Mesendoderm (in vitro differentiated cells): Measurements from ENCODE around the gene SGMS1.

Source experiments
- DNase-seq: peaks from one replicate; pipeline ENCODE4 v3.0.0; 2013
- H2AK5ac ChIP-seq: 2 replicates; pipeline ENCODE4 v1.6.1; 2013; ENCODE audit warnings: low read length, inconsistent platforms
- H2BK120ac ChIP-seq: 2 replicates; pipeline ENCODE4 v1.6.1; 2013; ENCODE audit warnings: low read depth, mild to moderate bottlenecking, low read length, moderate library complexity, mixed read lengths
- H2BK15ac ChIP-seq: replicated peaks from 2 replicates; pipeline ENCODE4 v1.6.1; 2013; ENCODE audit warnings: low read depth, mild to moderate bottlenecking, moderate library complexity
- H2BK5ac ChIP-seq: 2 replicates; pipeline ENCODE4 v1.6.1; 2013; ENCODE audit warnings: low read length, inconsistent platforms
- H3K18ac ChIP-seq: 2 replicates; pipeline ENCODE4 v1.6.1; 2013; ENCODE audit warnings: mild to moderate bottlenecking, low read length, mixed read lengths
- H3K23ac ChIP-seq: one replicate; pipeline ENCODE4 v1.6.1; 2013; ENCODE audit warnings: low read length
- H3K27ac ChIP-seq: 2 replicates; pipeline ENCODE4 v1.5.1; 2013; ENCODE audit warnings: low read depth, mild to moderate bottlenecking, inconsistent platforms, low read length, moderate library complexity
- H3K27me3 ChIP-seq: 2 replicates; pipeline ENCODE4 v1.6.1; 2013; ENCODE audit warnings: low read length, control low read depth, mild to moderate bottlenecking, inconsistent platforms; ENCODE audit not compliant: insufficient read depth, poor library complexity
- H3K36me3 ChIP-seq: 2 replicates; pipeline ENCODE4 v1.6.1; 2013; ENCODE audit warnings: low read length, inconsistent platforms; ENCODE audit not compliant: control insufficient read depth, insufficient read depth
- H3K4ac ChIP-seq: one replicate; pipeline ENCODE4 v1.6.1; 2013; ENCODE audit warnings: low read depth, mild to moderate bottlenecking, low read length, moderate library complexity
- H3K4me1 ChIP-seq: 2 replicates; pipeline ENCODE4 v1.6.1; 2013; ENCODE audit warnings: low read depth, low read length, inconsistent platforms; ENCODE audit not compliant: control insufficient read depth
- H3K4me2 ChIP-seq: 2 replicates; pipeline ENCODE4 v1.6.1; 2013; ENCODE audit warnings: low read length
- H3K4me3 ChIP-seq: 2 replicates; pipeline ENCODE4 v1.5.1; 2013; ENCODE audit warnings: mild to moderate bottlenecking, low read length
- H3K56ac ChIP-seq: one replicate; pipeline ENCODE4 v1.6.1; 2013; ENCODE audit warnings: low read length
- H3K79me1 ChIP-seq: 2 replicates; pipeline ENCODE4 v1.6.1; 2013; ENCODE audit warnings: low read length, inconsistent platforms
- H3K79me2 ChIP-seq: 2 replicates; pipeline ENCODE4 v1.6.1; 2013; ENCODE audit warnings: mild to moderate bottlenecking, low read length; ENCODE audit not compliant: control insufficient read depth, insufficient read depth
- H3K9ac ChIP-seq: 2 replicates; pipeline ENCODE4 v1.6.1; 2013; ENCODE audit warnings: low read length, inconsistent platforms
- H4K5ac ChIP-seq: one replicate; pipeline ENCODE4 v1.6.1; 2013; ENCODE audit warnings: low read length
- H4K8ac ChIP-seq: one replicate; pipeline ENCODE4 v1.6.1; 2013; ENCODE audit warnings: low read depth, mild to moderate bottlenecking, control low read depth, low read length, moderate library complexity
- WGBS: extraction: QIAGEN DNeasy Blood & Tissue Kit; methylation state at CpG from one replicate; pipeline ENCODE4 v1.1.7; 2013; ENCODE audit warnings: low lambda C conversion rate, missing lambda C conversion rate; ENCODE audit not compliant: insufficient coverage; ENCODE audit errors: extremely low coverage; 5-methylcytosine and 5-hydroxymethylcytosine counted together

Gene SGMS1

DNA sequence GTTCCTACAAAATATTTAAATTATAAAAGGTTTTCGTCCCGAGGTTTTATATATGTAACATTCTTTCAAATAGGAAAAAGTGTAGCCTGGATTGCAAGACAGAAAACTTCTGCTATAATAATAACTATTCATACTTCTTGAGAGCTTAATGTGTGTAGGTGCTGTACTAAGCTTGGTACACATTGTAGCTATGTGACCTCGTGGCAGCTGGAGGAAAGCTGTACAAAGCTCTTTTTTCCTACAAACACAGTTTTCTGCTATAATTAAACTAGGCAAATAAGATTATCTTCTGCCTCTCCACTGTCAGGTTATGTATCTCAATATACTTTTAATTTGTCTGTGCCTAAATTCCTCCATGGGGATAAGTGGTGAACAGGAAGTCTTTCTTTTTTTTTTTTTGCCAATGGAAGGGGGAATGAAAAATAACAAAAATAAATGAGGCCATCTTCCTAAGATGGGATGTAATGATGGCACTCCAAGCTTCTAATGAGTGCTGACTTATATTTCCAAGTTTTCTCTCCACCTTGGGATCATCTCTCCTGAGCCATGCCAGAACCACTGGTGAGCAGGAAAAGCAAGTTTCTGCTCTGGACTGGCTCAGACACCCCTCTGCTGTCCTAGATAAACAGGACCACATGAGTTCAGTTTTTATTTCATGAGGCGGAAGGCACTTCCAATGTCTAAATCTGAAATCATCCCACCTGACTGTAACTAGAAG, 9.9 kb downstream of the SGMS1 start:
- Histone ChIP-seq H3K79me1 (peaks cover 11% of the 10 kb centered on the region), H4K8ac (no peak overlapping the region), H3K4ac (no peak overlapping the region), H3K4me3 (no peak overlapping the region), H3K79me2 (no peaks in the 10 kb centered on the region), H3K27ac (no peak overlapping the region), H3K4me1 (peaks cover 3% of the 10 kb centered on the region), H3K18ac (no peak overlapping the region), H2BK120ac (no peak overlapping the region), H3K23ac (no peak overlapping the region), H3K9ac (no peak overlapping the region), H2BK15ac (no peak overlapping the region), H2AK5ac (no peak overlapping the region), H3K56ac (no peak overlapping the region), H2BK5ac (no peak overlapping the region), H3K4me2 (no peak overlapping the region), H3K27me3 (no peaks in the 10 kb centered on the region), H3K36me3 (no peaks in the 10 kb centered on the region), H4K5ac (no peak overlapping the region)
- DNase-seq, result no peak
- no CpG with 5 or more reads among the region's 4 CpGs for WGBS

DNA sequence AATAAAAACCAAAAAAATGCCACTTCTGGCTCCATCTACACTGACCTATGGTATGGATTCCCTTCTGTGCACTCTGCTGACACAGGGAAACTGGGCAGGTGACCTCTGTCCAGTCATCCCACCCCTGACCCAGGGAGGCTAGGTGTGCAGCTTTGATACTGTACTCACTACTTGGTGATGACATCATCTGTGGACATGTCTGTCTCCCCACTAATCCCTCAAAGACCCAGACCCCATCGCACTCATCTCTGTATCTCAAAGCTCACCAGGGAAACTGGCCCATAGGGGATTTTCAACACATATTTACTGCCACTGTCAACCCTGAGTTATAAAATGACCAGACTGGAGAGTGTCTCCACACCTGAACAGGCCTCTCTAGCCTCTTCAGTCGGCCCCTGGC, 10.6 kb downstream of the SGMS1 start:
- peaks cover 11% of the 10 kb centered on the region for H3K79me1 ChIP-seq
- H3K4me3 ChIP-seq, result no peak overlapping the region
- H2AK5ac ChIP-seq, result no peak overlapping the region
- no peak overlapping the region for H2BK15ac ChIP-seq
- H2BK120ac ChIP-seq, result no peak overlapping the region
- no peak overlapping the region for H3K56ac ChIP-seq
- H3K27me3 ChIP-seq, result no peaks in the 10 kb centered on the region
- no peak overlapping the region for H3K4me2 ChIP-seq
- no peak overlapping the region for H3K18ac ChIP-seq
- H3K23ac ChIP-seq, result no peak overlapping the region
- no peak overlapping the region for H4K8ac ChIP-seq
- no peak overlapping the region for H2BK5ac ChIP-seq
- H3K9ac ChIP-seq, result no peak overlapping the region
- WGBS, result no CpG with 5 or more reads among the region's 2 CpGs
- no peak overlapping the region for H3K27ac ChIP-seq
- H3K4ac ChIP-seq, result no peak overlapping the region
- DNase-seq, result no peak
- no peaks in the 10 kb centered on the region for H3K79me2 ChIP-seq
- H3K4me1 ChIP-seq, result peaks cover 3% of the 10 kb centered on the region
- H3K36me3 ChIP-seq, result no peaks in the 10 kb centered on the region
- no peak overlapping the region for H4K5ac ChIP-seq

DNA sequence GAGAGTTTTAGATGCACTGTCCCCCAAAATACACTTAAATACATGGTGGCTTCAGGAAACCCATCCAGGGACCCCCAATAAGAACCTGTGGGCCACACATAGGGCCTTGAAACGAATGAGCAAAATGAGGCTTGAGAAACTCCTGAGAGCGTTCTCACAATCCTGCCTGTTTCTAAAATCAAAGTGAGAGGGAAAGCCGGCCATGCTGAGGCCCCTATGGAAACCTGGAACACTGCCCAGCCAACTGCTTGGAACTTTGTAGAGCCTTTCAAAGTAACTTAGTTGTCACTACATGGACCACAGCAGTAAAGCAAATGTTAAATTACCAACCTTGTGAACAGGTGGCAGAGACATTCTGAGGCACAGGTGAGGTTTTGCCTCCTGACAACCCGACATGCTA, 13.4 kb downstream of the SGMS1 start:
- Histone ChIP-seq H3K4me3 (no peak overlapping the region), H3K79me2 (no peaks in the 10 kb centered on the region), H2BK120ac (no peak overlapping the region), H3K4ac (no peak overlapping the region), H3K4me2 (no peak overlapping the region), H4K8ac (no peak overlapping the region), H3K23ac (no peak overlapping the region), H3K79me1 (peaks cover 11% of the 10 kb centered on the region), H3K9ac (no peak overlapping the region), H3K56ac (no peak overlapping the region), H2AK5ac (no peak overlapping the region), H3K36me3 (no peaks in the 10 kb centered on the region), H2BK15ac (no peak overlapping the region), H2BK5ac (no peak overlapping the region), H3K27ac (no peak overlapping the region), H3K27me3 (no peaks in the 10 kb centered on the region), H3K18ac (no peak overlapping the region), H4K5ac (no peak overlapping the region), H3K4me1 (peaks cover 3% of the 10 kb centered on the region)
- WGBS, result no CpG with 5 or more reads among the region's 4 CpGs
- no peak for DNase-seq

DNA sequence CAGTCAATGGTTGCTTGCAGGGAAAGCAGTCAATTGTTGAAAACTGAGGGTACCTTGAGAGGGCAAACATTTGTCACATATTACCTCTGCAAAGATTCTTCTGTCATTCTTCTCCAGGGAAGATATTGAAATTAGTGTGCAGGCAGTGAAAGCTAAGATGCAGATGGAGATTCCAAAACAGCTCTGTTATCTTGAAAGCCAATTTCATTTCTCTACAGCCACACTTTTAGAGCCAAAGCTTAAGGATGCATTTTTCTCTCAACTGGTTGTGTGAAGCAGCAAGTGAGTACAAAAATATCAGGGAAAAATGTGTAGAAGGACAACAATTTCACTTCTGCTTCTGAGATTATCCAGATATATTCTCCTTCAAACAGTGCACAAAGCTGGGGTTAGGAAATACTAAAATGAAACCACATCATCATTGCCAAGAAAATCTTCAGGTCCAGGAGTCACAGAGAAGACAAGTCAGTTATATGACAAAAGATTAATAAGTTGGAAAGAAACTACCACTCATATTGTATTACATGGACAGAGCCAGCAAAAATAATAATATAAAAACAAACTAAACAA, 16.3 kb downstream of the SGMS1 start:
- Histone ChIP-seq H2BK15ac (no peak overlapping the region), H4K8ac (no peak overlapping the region), H3K4me1 (peaks cover 2% of the 10 kb centered on the region), H3K79me2 (peaks cover 2% of the 10 kb centered on the region), H2BK120ac (no peak overlapping the region), H3K4me3 (no peak overlapping the region), H3K56ac (no peak overlapping the region), H3K4ac (no peak overlapping the region), H3K27ac (no peak overlapping the region), H4K5ac (no peak overlapping the region), H3K27me3 (no peaks in the 10 kb centered on the region), H3K9ac (no peak overlapping the region), H3K36me3 (no peaks in the 10 kb centered on the region), H2AK5ac (no peak overlapping the region), H3K18ac (no peak overlapping the region), H3K4me2 (no peak overlapping the region), H2BK5ac (no peak overlapping the region), H3K23ac (no peak overlapping the region), H3K79me1 (peaks cover 4% of the 10 kb centered on the region)
- no peak for DNase-seq

DNA sequence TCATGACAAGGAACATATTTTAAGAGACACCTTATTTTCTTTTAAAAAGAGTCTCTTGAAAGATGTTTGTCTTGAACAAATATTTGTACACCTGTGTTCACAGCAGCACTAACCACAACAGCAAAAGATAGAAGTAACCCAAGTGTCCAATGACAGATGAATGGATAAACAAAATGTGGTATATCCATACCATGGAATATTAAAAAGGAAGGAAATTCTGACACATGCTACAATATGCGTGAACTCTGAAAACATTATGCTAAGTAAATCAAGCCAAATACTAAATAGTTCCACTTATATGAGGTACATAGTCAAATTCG, 17.8 kb downstream of the SGMS1 start:
- Histone ChIP-seq H2BK15ac (no peak overlapping the region), H2AK5ac (no peak overlapping the region), H4K5ac (no peak overlapping the region), H3K27ac (no peak overlapping the region), H3K79me2 (peaks cover 2% of the 10 kb centered on the region), H3K4me1 (peaks cover 2% of the 10 kb centered on the region), H4K8ac (no peak overlapping the region), H3K27me3 (no peaks in the 10 kb centered on the region), H3K4me2 (no peak overlapping the region), H3K56ac (no peak overlapping the region), H3K4ac (no peak overlapping the region), H3K4me3 (no peak overlapping the region), H3K23ac (no peak overlapping the region), H2BK120ac (no peak overlapping the region), H3K79me1 (peaks cover under 1% of the 10 kb centered on the region), H3K18ac (no peak overlapping the region), H3K9ac (no peak overlapping the region), H3K36me3 (no peaks in the 10 kb centered on the region), H2BK5ac (no peak overlapping the region)
- no CpG with 5 or more reads among the region's 2 CpGs for WGBS
- DNase-seq, result no peak
